Coronary artery (tissue), 2 donors: ENCODE measurements around the gene CEND1.

Experiments
- DNase-seq: peaks from one replicate; pipeline ENCODE4 v3.0.0-alpha.2; 2017; ENCODE audit warnings: low spot score
- H3K27ac ChIP-seq, 2 donors: fragments of 200-600 bp; sonication (generic); one replicate each; pipeline ENCODE4 v1.5.1; 2016 to 2019
- H3K4me3 ChIP-seq: fragments of 200-600 bp; sonication (generic); 2 replicates; pipeline ENCODE4 v1.5.1; 2016; ENCODE audit warnings: mild to moderate bottlenecking, moderate library complexity
- TF ChIP-seq, protein P1 (sequence below): fragments of 200-600 bp; sonication (generic); IDR thresholded peaks from one replicate; pipeline ENCODE4 v1.5.1; 2019; ENCODE audit warnings: antibody characterized with exemption

Gene CEND1

GRCh38 chr11:776263-776560, 13.7 kb downstream of the CEND1 start:
- TF ChIP-seq, protein P1, sequence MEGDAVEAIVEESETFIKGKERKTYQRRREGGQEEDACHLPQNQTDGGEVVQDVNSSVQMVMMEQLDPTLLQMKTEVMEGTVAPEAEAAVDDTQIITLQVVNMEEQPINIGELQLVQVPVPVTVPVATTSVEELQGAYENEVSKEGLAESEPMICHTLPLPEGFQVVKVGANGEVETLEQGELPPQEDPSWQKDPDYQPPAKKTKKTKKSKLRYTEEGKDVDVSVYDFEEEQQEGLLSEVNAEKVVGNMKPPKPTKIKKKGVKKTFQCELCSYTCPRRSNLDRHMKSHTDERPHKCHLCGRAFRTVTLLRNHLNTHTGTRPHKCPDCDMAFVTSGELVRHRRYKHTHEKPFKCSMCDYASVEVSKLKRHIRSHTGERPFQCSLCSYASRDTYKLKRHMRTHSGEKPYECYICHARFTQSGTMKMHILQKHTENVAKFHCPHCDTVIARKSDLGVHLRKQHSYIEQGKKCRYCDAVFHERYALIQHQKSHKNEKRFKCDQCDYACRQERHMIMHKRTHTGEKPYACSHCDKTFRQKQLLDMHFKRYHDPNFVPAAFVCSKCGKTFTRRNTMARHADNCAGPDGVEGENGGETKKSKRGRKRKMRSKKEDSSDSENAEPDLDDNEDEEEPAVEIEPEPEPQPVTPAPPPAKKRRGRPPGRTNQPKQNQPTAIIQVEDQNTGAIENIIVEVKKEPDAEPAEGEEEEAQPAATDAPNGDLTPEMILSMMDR: no peak

GRCh38 chr11:774873-775592, 14.9 kb downstream of the CEND1 start:
- no peak for DNase-seq
- peak overlapping the region; percentile 1 for H3K4me3 ChIP-seq
- TF ChIP-seq, protein P1: no peak
- H3K27ac ChIP-seq: no peak overlapping the region

More at GRCh38 chr11:776263-776560, 13.7 kb downstream of the CEND1 start:
- DNase-seq: no peak
- peak overlapping the region; percentile 95 for H3K4me3 ChIP-seq
- H3K27ac ChIP-seq: no peak overlapping the region

- TF ChIP-seq, protein P1: no peak
- no peak for DNase-seq
- H3K27ac ChIP-seq: no peak overlapping the region
- no peak overlapping the region for H3K4me3 ChIP-seq
Observed at GRCh38 chr11:773830-774229, 16.1 kb downstream of the CEND1 start.

DNA sequence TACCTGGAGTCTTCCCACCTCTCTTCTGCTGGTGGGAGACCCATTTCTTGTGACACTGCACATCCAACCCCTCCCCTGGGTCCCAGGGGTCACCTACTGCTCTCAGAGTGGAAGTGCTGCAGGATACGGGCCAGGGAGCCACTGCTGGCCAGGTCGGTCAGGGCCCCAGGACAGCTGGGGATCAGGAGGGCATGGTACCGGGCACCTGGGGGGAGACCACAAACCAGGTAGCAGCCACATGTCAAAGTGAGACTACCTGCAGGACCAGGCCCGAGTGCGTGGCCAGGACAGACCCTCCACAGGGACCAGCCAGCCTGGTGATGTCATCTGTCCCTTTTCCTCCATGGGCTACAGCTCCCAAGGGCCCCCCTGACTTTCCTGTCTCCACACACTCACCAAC, 16.5 kb downstream of the CEND1 start:
- Histone ChIP-seq H3K4me3 (no peak overlapping the region), H3K27ac (no peak overlapping the region)
- TF ChIP-seq, protein P1: no peak
- no peak for DNase-seq

- TF ChIP-seq, protein P1: no peak
- Histone ChIP-seq H3K27ac (peak overlapping the region in 1 of 2 donors; percentile 16), H3K4me3 (no peak overlapping the region)
- DNase-seq: no peak
Observed at GRCh38 chr11:772429-773390, 17.2 kb downstream of the CEND1 start.

DNA sequence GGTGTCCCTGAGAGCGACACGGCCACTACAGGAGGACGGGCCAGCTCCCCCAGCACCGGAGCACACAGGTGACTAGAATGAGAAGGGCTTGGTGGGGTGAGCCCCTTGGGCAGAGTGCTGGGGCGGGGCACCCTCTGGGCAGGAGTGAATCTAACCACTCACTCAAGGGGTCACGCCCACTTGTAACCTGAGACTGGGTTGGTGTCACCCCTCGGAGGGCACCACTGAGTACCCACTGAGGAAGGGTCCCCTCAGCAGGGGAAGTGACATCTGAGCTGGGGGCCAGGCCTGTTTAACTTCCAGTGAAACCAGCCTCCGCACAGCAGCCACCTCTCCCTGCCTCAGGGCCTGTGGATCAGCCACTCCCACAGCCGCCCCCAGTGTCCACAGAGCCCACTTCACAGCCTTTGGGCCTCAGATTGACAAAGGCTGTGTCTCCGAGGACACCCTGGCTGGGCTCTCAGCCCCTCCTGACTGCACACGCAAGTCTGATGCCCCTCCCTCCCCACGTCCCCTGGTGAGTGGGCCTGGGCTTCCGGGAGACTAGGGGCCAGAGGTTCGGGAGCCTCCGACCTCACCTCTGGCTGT, 18.2 kb downstream of the CEND1 start:
- TF ChIP-seq, protein P1: no peak
- no peak for DNase-seq
- Histone ChIP-seq H3K27ac (no peak overlapping the region), H3K4me3 (no peak overlapping the region)
